ENCODE results near the gene ARHGAP30. TPM values are rescaled to one million over a fixed set of nuclear protein-coding genes. Genes with fewer than 3 reads are reported as not detected.

ARHGAP30 gene
- total RNA-seq, 4 donors from 2014 or later, result 6.0 to 46.9 (median 17.6) TPM

GRCh38 chr1:161017756-161018630 is 51.7 kb downstream of the ARHGAP30 start:
- TF ChIP-seq CTCF (IDR thresholded peaks at IDR 0.05; ENCODE audit: low read depth), result no peak

- no peak for TF ChIP-seq CTCF (IDR thresholded peaks at IDR 0.05; ENCODE audit: low read depth)
These were observed 56.0 kb downstream of the ARHGAP30 start for GRCh38 chr1:161013488-161014230.

- no peak for TF ChIP-seq CTCF (IDR thresholded peaks at IDR 0.05; ENCODE audit: low read depth)
These were observed 56.6 kb downstream of the ARHGAP30 start for GRCh38 chr1:161013131-161013487.

- no peak for TF ChIP-seq CTCF (IDR thresholded peaks at IDR 0.05; ENCODE audit: low read depth)
These were observed 57.3 kb downstream of the ARHGAP30 start for GRCh38 chr1:161012420-161012819.

- no peak for TF ChIP-seq CTCF (IDR thresholded peaks at IDR 0.05; ENCODE audit: low read depth)
These were observed 60.0 kb downstream of the ARHGAP30 start for GRCh38 chr1:161009602-161010211.

- TF ChIP-seq CTCF (IDR thresholded peaks at IDR 0.05; ENCODE audit: low read depth), result no peak
These were observed 60.7 kb downstream of the ARHGAP30 start for GRCh38 chr1:161008869-161009510.

Measured in subcutaneous adipose tissue (tissue), 4 donors.